ENCODE results near the gene GPR171.

The GPR171 gene

GRCh38 chr3:151213151-151213550 lies 10.1 kb upstream of the GPR171 start:
- no peak for DNase-seq (ENCODE audit: low read depth)

GRCh38 chr3:151210676-151211381 lies 7.8 kb upstream of the GPR171 start:
- no peak for DNase-seq (ENCODE audit: low read depth)

- no peak for DNase-seq (ENCODE audit: low read depth)
Observed at GRCh38 chr3:151209654-151210053, 6.6 kb upstream of the GPR171 start.

GRCh38 chr3:151206201-151206600 lies 3.2 kb upstream of the GPR171 start:
- no peak for DNase-seq (ENCODE audit: low read depth)

- no peak for DNase-seq (ENCODE audit: low read depth)
Observed at GRCh38 chr3:151205482-151205881, 2.5 kb upstream of the GPR171 start.

DNA sequence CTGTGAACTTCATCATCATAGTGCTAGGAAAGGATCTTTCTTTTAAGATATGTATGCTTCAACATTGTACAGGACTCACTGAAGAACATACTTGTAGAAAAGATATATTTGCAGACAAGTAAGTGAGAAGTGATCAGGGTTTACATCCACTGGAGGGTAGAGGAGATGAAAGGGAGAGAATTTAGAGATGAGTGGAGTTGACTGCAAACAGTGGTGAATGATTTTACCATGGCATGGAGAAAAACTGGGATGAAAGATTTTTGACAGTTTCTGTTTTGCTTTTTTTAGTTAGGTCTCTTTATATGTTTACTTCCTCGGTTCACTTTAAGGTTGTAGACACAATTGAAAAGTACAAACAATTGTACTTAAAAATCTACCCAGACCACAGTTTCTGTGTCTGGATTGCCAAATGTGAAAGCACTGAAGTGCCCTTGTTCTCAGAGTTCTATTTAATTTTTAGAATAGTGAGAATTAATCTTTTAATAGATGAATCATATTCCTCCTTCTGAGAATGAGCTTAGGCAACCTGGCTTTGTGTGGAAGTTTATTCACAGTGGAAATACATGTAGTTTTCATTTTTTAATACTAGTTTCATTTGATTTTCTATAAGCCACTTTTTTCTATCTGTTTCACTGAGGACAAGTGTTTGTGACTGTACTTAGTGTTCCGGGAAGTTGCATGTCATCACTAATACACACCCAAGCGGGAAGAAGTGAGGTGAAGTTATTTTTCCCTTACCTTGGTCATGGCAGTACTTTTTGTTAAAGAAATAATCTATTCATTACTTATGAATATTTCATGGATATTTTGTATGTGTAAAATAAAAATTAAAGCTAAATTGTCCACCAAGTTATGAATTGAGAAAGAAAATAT lies 1.8 kb upstream of the GPR171 start:
- no peak for DNase-seq (ENCODE audit: low read depth)

DNA sequence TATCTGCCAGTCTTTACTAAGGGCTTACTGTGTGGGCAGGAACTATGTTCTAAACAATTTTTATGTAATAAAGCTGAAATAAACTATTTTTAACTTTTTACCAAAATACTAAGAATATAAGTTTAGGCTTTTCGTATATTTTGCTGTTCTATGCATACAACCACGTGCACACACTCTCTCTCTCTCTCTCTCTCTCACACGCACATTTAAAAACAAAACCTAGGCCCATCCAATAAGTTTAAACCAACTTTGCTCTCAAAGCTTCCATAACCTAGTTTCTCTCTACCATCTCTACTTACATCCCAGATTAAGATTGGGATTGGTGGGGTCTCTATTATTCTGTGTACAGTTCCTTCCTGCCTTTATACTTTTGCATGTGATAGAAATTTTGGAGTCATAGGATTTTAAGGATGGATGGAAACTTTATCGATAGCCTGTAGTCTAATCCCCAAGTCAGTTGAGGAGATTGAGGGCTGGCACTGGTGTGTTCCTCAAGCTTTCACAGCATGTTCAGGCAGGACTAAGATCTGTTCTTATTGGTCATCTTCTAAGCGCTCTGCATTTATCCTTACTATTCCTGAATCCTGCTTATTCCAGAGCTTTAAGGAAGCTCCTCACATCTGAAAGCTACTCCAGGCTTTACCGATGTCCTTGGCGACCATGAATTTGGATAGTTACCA lies 1.8 kb downstream of the GPR171 start:
- no peak for DNase-seq (ENCODE audit: low read depth)

DNA sequence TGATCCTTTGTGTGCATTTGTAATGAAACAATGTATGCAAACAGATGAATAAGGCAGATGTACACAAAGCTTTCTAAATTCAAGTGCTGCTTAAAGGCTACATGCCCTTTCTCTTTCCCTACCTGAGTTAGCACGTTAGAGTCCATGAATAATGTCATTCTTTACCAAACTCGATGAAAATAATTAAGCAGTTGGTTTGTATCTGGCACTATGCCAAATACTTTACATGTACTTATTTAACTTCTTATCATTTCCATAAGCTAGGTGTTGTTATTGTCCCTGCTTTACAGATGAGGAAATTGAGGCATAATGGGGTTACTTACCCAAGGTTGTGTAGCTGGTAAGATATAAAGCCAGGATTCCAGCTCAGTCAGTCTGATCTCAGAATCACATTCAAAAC lies 2.4 kb downstream of the GPR171 start:
- no peak for DNase-seq (ENCODE audit: low read depth)

- no peak for DNase-seq (ENCODE audit: low read depth)
Observed at GRCh38 chr3:151199554-151200438, 3.2 kb downstream of the GPR171 start.

GRCh38 chr3:151198849-151199248 lies 4.2 kb downstream of the GPR171 start:
- DNase-seq (ENCODE audit: low read depth) = no peak

- no peak for DNase-seq (ENCODE audit: low read depth)
Observed at GRCh38 chr3:151197981-151198767, 4.8 kb downstream of the GPR171 start.

DNA sequence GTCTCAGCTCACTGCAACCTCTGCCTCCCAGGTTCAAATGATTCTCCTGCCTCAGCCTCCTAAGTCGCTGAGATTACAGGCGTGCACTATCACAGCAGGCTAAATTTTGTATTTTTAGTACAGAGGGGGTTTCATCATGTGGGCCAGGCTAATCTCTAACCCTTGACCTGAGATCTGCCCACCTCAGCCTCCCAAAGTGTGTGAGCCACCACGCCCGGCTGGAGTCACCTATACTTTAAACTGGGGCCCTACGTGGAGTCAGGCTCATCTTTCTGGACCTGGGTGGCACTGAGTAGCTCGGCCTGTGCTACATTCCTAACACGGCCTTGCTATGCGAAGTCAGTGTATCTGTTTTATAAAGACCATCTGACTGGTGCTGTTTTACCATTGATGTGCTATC lies 5.8 kb downstream of the GPR171 start:
- no peak for DNase-seq (ENCODE audit: low read depth)

GRCh38 chr3:151196434-151196833 lies 6.6 kb downstream of the GPR171 start:
- no peak for DNase-seq (ENCODE audit: low read depth)

DNA sequence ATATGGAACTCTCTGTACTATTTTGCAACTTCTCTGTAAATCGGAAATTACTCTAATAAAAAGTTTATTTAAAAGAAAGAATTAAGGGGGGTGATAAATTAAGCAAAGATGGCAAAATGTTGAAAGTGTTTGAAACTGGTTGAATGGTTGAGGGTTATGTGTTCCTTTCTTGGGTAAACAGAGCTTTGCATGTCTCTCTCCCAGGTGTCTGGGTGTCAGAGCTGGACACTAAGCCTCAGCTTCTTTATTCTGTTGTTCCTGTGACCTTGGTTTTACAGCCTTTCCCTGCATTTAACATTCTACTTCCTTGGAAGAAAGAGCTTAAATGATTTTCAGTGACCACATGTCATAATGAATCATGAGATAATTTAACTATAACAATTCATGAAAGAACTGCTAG lies 7.2 kb downstream of the GPR171 start:
- DNase-seq (ENCODE audit: low read depth) = no peak

GRCh38 chr3:151192545-151192944 lies 10.5 kb downstream of the GPR171 start:
- DNase-seq (ENCODE audit: low read depth) = no peak

GRCh38 chr3:151191095-151191494 lies 11.9 kb downstream of the GPR171 start:
- DNase-seq (ENCODE audit: low read depth) = no peak

- no peak for DNase-seq (ENCODE audit: low read depth)
Observed at GRCh38 chr3:151183265-151183671, 19.7 kb downstream of the GPR171 start.

DNA sequence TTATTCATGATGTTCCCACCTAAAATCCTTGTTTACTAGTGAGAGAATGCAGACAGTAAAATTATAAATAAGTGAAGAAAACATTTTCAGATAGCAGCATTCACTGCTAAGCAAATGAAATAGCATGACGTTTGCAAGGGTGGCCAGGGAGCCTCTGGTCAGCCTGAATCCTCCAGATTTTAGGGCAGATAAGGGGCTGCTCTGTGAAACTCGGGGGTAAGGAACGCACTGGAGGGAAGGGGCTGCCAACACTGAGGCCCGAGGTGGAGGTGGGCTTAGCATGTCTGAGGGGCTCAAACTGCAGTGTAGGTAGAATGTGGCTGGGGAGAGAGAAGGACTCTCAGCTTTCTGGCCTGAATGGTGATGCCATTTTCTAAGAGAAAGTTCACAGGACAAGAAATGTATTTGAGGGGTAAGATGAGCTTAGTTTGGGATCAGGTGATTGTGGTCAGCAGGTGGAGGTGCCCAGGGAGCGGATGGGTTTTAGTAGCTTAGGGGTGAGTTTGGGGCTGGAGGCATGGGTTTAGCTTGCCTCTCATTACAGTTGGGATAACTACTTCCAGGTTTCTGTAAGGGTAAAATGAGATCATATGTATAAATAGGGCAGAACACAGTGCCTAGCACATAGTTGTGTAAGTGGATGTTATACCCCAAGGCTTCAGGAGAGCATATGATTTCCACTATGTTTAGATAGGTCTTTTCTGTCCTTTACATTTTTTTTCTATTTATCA lies 20.5 kb downstream of the GPR171 start:
- no peak for DNase-seq (ENCODE audit: low read depth)

DNA sequence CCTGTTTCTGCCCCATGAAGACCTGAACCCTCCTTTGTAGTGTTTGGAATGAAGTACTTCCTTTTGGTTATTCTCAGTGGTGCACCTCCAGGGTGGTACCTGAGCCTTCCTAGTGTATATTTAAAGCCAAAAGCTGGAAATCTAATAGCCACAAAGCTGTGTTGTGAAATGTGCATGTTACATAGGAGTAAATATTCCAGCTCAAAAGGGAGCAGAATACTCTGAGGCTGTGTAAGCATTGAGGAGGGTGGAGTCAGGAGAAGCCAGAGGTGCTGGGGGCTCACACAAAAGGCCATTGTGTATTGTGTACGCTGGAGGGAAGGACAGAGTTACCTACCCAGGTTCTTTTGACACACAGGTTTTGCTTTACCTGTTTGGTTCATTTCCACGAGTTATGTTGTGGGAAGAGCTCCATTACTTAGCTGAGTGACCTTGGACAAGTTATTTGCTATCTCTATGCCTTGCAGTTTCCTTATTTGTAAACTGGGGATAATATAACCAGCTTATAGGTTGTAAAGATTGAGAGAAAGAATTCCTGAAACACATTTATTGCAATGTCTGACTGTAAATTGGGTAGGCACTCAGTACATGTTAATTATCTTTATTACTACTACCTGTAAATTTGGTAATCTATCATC lies 24.7 kb downstream of the GPR171 start:
- DNase-seq (ENCODE audit: low read depth) = no peak

- no peak for DNase-seq (ENCODE audit: low read depth)
Observed at GRCh38 chr3:151175952-151176351, 27.1 kb downstream of the GPR171 start.

Measured in stimulated activated CD8-positive, alpha-beta memory T cell treated with anti-CD3 and anti-CD28 coated beads, Interleukin-12 subunit alpha, Interleukin-12 subunit beta, amount 100 ng/mL, for 4 hours (primary cell).